Measurements from ENCODE around the gene MAS1. TPM values are rescaled to one million over a fixed set of nuclear protein-coding genes. Genes with fewer than 3 reads are reported as not detected.

MAS1 gene
- total and polyA plus RNA-seq, 9 donors, result 0.04 to 0.38 (median 0.10) TPM; not detected in 1

DNA sequence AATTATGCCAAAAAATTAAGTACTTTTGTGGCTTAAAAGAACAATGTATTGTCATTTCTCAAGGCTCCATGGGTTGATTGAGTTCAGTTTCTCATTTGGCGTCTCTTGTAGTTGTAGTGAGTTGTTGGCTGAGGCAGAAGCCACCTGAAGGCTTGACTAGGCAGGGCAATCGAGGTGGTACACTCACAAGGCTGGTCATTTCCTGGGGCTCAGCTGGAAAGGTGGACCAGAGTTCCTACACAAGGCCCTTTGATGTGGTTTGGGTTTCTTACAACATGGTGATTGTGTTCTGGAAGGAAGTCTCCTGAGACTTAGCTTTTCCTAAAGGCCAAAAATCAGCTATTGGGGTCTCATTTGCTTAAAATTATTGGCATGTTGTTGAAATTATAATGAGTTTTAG, 22.6 kb downstream of the MAS1 start:
- Histone ChIP-seq H3K27ac (no peak overlapping the region), H3K4me3 (no peak overlapping the region), H3K27me3 (no peaks in the 10 kb centered on the region), H3K36me3 (no peaks in the 10 kb centered on the region), H3K4me1 (ENCODE audit: insufficient read depth) (no peaks in the 10 kb centered on the region), H3K9me3 (no peaks in the 10 kb centered on the region)
- TF ChIP-seq, protein P1, sequence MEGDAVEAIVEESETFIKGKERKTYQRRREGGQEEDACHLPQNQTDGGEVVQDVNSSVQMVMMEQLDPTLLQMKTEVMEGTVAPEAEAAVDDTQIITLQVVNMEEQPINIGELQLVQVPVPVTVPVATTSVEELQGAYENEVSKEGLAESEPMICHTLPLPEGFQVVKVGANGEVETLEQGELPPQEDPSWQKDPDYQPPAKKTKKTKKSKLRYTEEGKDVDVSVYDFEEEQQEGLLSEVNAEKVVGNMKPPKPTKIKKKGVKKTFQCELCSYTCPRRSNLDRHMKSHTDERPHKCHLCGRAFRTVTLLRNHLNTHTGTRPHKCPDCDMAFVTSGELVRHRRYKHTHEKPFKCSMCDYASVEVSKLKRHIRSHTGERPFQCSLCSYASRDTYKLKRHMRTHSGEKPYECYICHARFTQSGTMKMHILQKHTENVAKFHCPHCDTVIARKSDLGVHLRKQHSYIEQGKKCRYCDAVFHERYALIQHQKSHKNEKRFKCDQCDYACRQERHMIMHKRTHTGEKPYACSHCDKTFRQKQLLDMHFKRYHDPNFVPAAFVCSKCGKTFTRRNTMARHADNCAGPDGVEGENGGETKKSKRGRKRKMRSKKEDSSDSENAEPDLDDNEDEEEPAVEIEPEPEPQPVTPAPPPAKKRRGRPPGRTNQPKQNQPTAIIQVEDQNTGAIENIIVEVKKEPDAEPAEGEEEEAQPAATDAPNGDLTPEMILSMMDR (IDR thresholded peaks at IDR 0.05), result no peak
- TF ChIP-seq EP300 (IDR thresholded peaks at IDR 0.05) (no peak), POLR2A (IDR thresholded peaks at IDR 0.05) (no peak)
- no peak for DNase-seq
- 79 to 80% (median 79%) methylated on average over 2 of the region's 2 CpGs for WGBS, 3 donors
- intact Hi-C loops (cut with DNase I), result no loop called here

GRCh38 chr6:159913862-159914564, 23.2 kb downstream of the MAS1 start:
- Histone ChIP-seq H3K9me3 (no peaks in the 10 kb centered on the region), H3K4me3 (no peak overlapping the region), H3K36me3 (no peaks in the 10 kb centered on the region), H3K27ac (no peak overlapping the region), H3K27me3 (no peaks in the 10 kb centered on the region), H3K4me1 (ENCODE audit: insufficient read depth) (no peaks in the 10 kb centered on the region)
- intact Hi-C loops (cut with DNase I), result no loop called here
- TF ChIP-seq POLR2A (IDR thresholded peaks at IDR 0.05) (no peak), EP300 (IDR thresholded peaks at IDR 0.05) (no peak)
- TF ChIP-seq, protein P1 (IDR thresholded peaks at IDR 0.05), result no peak
- 81 to 88% (median 83%) methylated on average over 6 of the region's 6 CpGs for WGBS, 3 donors
- DNase-seq, result no peak

DNA sequence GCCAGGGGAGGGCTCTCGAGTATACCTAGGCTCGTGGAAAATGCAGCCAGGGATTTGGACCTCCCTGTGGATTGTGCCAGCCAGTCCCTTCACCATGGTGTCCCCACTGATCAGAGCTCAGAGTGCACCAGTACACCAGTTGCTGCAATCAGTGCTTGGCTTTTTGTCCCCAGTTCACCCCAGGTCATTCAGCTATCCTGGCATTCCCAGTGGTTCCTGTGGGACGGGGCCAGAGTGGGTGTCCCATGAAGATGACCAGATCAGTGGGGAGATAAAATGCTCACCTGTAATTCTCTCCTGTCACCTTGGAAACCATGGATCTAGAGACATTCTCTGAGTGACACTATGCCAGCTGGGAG, 23.8 kb downstream of the MAS1 start:
- no peak overlapping the region for H3K4me3 ChIP-seq
- TF ChIP-seq POLR2A (IDR thresholded peaks at IDR 0.05), result no peak
- no peak for TF ChIP-seq EP300 (IDR thresholded peaks at IDR 0.05)
- TF ChIP-seq, protein P1 (IDR thresholded peaks at IDR 0.05), result no peak
- intact Hi-C loops (cut with DNase I), result no loop called here
- no peaks in the 10 kb centered on the region for H3K27me3 ChIP-seq
- H3K9me3 ChIP-seq, result no peaks in the 10 kb centered on the region
- no peak overlapping the region for H3K27ac ChIP-seq
- no peaks in the 10 kb centered on the region for H3K36me3 ChIP-seq
- WGBS, 3 donors, result 84 to 98% (median 87%) methylated on average over 3 of the region's 3 CpGs
- no peak for DNase-seq
- no peaks in the 10 kb centered on the region for H3K4me1 ChIP-seq (ENCODE audit: insufficient read depth)

DNA sequence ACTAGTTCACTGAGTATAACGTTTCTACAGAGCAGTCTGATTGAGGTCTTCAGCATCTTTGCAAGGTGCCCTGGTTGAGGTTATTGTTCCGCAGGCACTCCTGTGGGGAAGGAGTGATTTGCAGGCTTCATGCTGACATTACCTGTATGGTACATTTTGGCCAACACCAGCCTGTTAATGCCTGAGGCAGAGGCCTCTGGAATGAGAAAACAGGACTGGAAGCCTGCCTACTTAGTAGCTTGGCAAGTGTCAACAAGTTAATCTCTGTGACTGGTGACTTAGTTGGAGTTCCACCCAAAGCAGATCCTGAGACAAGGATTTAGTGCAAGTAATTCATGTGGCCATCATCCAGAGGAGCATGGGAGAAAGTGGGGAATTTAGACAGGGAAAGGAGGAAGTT, 24.6 kb downstream of the MAS1 start:
- intact Hi-C loops (cut with DNase I), result no loop called here
- Histone ChIP-seq H3K4me1 (ENCODE audit: insufficient read depth) (no peaks in the 10 kb centered on the region), H3K9me3 (no peaks in the 10 kb centered on the region), H3K27me3 (no peaks in the 10 kb centered on the region), H3K36me3 (no peaks in the 10 kb centered on the region), H3K27ac (no peak overlapping the region), H3K4me3 (no peak overlapping the region)
- DNase-seq, result no peak
- 67 to 77% (median 69%) methylated on average over 2 of the region's 2 CpGs for WGBS, 3 donors
- TF ChIP-seq, protein P1 (IDR thresholded peaks at IDR 0.05), result no peak
- no peak for TF ChIP-seq POLR2A (IDR thresholded peaks at IDR 0.05)
- no peak for TF ChIP-seq EP300 (IDR thresholded peaks at IDR 0.05)

All from ovary (tissue), 9 donors.